DMS53 treated with DMSO at 0.1 percent for 48 hours (cell line): Measurements from ENCODE around the gene PPARG.
"Not testable (repeated sequence)": the region's sequence is repeated elsewhere in the genome, so short reads cannot be mapped to it uniquely, and the experiment has no call there.

Source experiments
- DNase-seq: peaks from one replicate; lab custom pipeline; 2025; ENCODE audit not compliant: unreplicated experiment; lab: John Stamatoyannopoulos, UW

Gene PPARG

GRCh38 chr3:12372741-12373280 lies 83.9 kb downstream of the PPARG start:
- no peak for DNase-seq

- no peak for DNase-seq
Measured at GRCh38 chr3:12375572-12375971, 86.7 kb downstream of the PPARG start.

- no peak for DNase-seq
Measured at GRCh38 chr3:12379640-12380429, 91.0 kb downstream of the PPARG start.

GRCh38 chr3:12380461-12380860 lies 91.6 kb downstream of the PPARG start:
- no peak for DNase-seq

GRCh38 chr3:12381199-12381598 lies 92.3 kb downstream of the PPARG start:
- DNase-seq = no peak

GRCh38 chr3:12383218-12383617 lies 94.3 kb downstream of the PPARG start:
- DNase-seq = no peak

- DNase-seq = no peak
Measured at GRCh38 chr3:12384451-12385233, 95.8 kb downstream of the PPARG start.

- not testable (repeated sequence) for DNase-seq
Measured at GRCh38 chr3:12386514-12387291, 97.8 kb downstream of the PPARG start.

- no peak for DNase-seq
Measured at GRCh38 chr3:12388185-12388584, 99.3 kb downstream of the PPARG start.

- DNase-seq = no peak
Measured at GRCh38 chr3:12392101-12392878, 103.4 kb downstream of the PPARG start.

GRCh38 chr3:12393894-12394293 lies 105.0 kb downstream of the PPARG start:
- DNase-seq = no peak

- no peak for DNase-seq
Measured at GRCh38 chr3:12394569-12395271, 105.8 kb downstream of the PPARG start.

GRCh38 chr3:12395349-12396012 lies 106.6 kb downstream of the PPARG start:
- no peak for DNase-seq

GRCh38 chr3:12396471-12396870 lies 107.6 kb downstream of the PPARG start:
- DNase-seq = no peak

GRCh38 chr3:12399226-12399625 lies 110.4 kb downstream of the PPARG start:
- DNase-seq = no peak

GRCh38 chr3:12400616-12401194 lies 111.8 kb downstream of the PPARG start:
- no peak for DNase-seq

GRCh38 chr3:12401208-12401607 lies 112.3 kb downstream of the PPARG start:
- no peak for DNase-seq

- DNase-seq = no peak
Measured at GRCh38 chr3:12405432-12406272, 116.8 kb downstream of the PPARG start.
